Glomerular visceral epithelial cell (primary cell): ENCODE results near the gene PRPF40B.

ENCODE experiments used
- DNase-seq: peaks from one replicate; pipeline ENCODE4 v3.0.0-alpha.2; 2016; ENCODE audit errors: extremely low spot score

Gene PRPF40B

GRCh38 chr12:49658276-49658675, 34.9 kb downstream of the PRPF40B start:
- no peak for DNase-seq

GRCh38 chr12:49659753-49660152, 36.4 kb downstream of the PRPF40B start:
- no peak for DNase-seq

GRCh38 chr12:49661191-49661590, 37.8 kb downstream of the PRPF40B start:
- DNase-seq = no peak

- no peak for DNase-seq
These were observed 38.4 kb downstream of the PRPF40B start for GRCh38 chr12:49661746-49662145.

GRCh38 chr12:49662998-49663843, 39.9 kb downstream of the PRPF40B start:
- peak; percentile 67 for DNase-seq

- no peak for DNase-seq
These were observed 40.8 kb downstream of the PRPF40B start for GRCh38 chr12:49664167-49664566.

- peak; percentile 14 for DNase-seq
These were observed 41.4 kb downstream of the PRPF40B start for GRCh38 chr12:49664591-49665239.

- no peak for DNase-seq
These were observed 42.0 kb downstream of the PRPF40B start for GRCh38 chr12:49665384-49665783.

- DNase-seq = no peak
These were observed 42.8 kb downstream of the PRPF40B start for GRCh38 chr12:49666176-49666575.

GRCh38 chr12:49667325-49668090, 44.1 kb downstream of the PRPF40B start:
- DNase-seq = peak; percentile 34

- DNase-seq = no peak
These were observed 46.4 kb downstream of the PRPF40B start for GRCh38 chr12:49669796-49670195.

- DNase-seq = peak; percentile 33
These were observed 47.8 kb downstream of the PRPF40B start for GRCh38 chr12:49671031-49671765.

GRCh38 chr12:49672301-49673217, 49.2 kb downstream of the PRPF40B start:
- DNase-seq = no peak

- DNase-seq = peak; percentile 58
These were observed 50.3 kb downstream of the PRPF40B start for GRCh38 chr12:49673446-49674317.

GRCh38 chr12:49674318-49674981, 51.1 kb downstream of the PRPF40B start:
- no peak for DNase-seq

- DNase-seq = no peak
These were observed 51.8 kb downstream of the PRPF40B start for GRCh38 chr12:49675137-49675536.

- DNase-seq = no peak
These were observed 55.4 kb downstream of the PRPF40B start for GRCh38 chr12:49678711-49679110.

- DNase-seq = no peak
These were observed 56.7 kb downstream of the PRPF40B start for GRCh38 chr12:49680075-49680474.
